GM12865 (cell line): ENCODE data around the gene PCNX3.
"Not testable (repeated sequence)": the region's sequence is repeated elsewhere in the genome, so short reads cannot be mapped to it uniquely, and the experiment has no call there.

Experiments used
- DNase-seq: peaks from one replicate; pipeline ENCODE4 v3.0.0; 2010; ENCODE audit warnings: low read depth
- H3K4me3 ChIP-seq: 2 replicates; pipeline ENCODE4 v1.5.1; 2011; ENCODE audit warnings: mild to moderate bottlenecking, low read depth, low read length, control low read depth
- TF ChIP-seq, protein P1 (sequence below): IDR thresholded peaks from 2 replicates; pipeline ENCODE4 v1.5.1; 2011; ENCODE audit warnings: low read length, control low read depth, low read depth, inconsistent platforms; ENCODE audit not compliant: insufficient read depth; ENCODE audit errors: missing control alignments

Gene PCNX3

DNA sequence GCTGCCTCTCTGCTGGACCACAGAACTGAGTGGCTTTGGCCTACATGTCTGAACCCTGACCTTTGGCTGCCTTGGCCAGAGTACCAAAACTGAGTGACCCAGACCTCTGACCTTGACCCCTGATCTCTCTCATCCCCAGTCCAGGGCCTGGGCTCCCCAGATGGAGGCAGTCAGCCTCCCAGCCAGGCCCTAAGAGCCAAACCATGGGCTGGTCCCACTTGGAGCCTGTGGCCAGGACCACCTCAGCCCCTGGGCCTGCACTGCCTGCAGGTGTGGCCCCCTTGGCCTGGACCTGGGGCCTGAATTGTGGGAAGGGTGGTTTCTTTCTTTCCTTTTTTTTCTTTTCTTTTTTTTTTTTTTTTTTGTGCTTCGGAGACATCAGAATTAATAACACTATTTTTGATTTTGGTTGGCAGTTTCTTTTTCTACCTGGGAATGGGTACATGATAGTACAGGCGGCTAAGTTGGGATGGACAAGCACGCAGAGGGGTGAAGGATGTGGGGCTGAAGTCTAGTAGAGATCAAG, 21.5 kb downstream of the PCNX3 start:
- no peak overlapping the region for H3K4me3 ChIP-seq
- TF ChIP-seq, protein P1, sequence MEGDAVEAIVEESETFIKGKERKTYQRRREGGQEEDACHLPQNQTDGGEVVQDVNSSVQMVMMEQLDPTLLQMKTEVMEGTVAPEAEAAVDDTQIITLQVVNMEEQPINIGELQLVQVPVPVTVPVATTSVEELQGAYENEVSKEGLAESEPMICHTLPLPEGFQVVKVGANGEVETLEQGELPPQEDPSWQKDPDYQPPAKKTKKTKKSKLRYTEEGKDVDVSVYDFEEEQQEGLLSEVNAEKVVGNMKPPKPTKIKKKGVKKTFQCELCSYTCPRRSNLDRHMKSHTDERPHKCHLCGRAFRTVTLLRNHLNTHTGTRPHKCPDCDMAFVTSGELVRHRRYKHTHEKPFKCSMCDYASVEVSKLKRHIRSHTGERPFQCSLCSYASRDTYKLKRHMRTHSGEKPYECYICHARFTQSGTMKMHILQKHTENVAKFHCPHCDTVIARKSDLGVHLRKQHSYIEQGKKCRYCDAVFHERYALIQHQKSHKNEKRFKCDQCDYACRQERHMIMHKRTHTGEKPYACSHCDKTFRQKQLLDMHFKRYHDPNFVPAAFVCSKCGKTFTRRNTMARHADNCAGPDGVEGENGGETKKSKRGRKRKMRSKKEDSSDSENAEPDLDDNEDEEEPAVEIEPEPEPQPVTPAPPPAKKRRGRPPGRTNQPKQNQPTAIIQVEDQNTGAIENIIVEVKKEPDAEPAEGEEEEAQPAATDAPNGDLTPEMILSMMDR = no peak
- no peak for DNase-seq

DNA sequence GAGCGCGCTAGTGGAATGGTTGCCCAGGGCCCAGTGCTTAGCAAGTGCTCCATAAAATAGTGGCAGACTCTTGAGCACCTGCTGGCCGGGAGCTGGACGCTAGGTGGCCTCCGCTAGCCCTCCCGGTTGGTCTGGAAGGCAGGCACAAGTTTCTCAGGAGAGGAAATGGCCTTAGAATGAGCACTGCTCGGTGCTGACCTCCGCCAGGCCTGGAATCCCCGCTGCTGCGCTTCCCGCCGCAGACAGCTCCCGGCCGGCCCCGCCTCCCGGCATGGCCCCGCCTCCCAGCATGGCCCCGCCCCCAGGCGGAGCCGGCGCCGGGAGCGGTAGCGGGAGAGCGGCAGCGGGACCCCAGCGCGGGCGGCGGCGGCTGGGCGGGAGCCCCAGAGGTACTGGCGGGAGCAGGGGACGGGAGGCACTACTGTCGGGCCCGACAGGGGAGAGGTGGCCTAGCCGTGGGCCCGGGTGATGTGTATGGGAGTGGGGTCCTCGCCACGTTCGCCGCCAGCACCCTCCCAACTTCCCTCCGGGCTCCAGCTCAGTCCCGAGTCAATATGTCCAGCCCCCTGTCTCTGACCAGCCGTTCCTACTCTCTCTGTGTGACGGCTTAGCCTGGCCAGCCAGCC, 22.3 kb downstream of the PCNX3 start, which contains the start of gene SIPA1:
Gene SIPA1, plus strand, starts transcription at position 308 of the 626 bp plus-strand sequence. CDS start 2,821 bp downstream, outside the sequence.
- H3K4me3 ChIP-seq = peak within 1 kb of the TSS; percentile 91
- peak; percentile 82 for DNase-seq
- TF ChIP-seq, protein P1 = peak; percentile 13

DNA sequence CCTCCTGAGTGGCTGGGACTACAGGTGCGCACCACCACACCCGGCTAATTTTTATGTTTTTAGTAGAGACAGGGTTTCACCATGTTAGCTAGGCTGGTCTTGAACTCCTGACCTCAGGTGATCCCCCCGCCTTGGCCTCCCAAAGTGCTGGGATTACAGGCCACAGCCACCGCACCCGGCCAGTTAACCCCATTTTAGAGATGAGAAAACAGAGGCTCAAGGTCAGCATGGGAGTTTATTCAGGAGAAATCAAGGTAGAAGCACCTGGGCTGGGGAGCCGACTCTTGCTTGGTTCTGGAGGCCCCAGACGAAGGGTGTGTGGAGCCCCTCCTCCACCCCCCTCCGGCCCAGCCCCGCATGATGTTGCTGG, 23.6 kb downstream of the PCNX3 start:
- DNase-seq = not testable (repeated sequence)
- peak overlapping the region; percentile 91 for H3K4me3 ChIP-seq

DNA sequence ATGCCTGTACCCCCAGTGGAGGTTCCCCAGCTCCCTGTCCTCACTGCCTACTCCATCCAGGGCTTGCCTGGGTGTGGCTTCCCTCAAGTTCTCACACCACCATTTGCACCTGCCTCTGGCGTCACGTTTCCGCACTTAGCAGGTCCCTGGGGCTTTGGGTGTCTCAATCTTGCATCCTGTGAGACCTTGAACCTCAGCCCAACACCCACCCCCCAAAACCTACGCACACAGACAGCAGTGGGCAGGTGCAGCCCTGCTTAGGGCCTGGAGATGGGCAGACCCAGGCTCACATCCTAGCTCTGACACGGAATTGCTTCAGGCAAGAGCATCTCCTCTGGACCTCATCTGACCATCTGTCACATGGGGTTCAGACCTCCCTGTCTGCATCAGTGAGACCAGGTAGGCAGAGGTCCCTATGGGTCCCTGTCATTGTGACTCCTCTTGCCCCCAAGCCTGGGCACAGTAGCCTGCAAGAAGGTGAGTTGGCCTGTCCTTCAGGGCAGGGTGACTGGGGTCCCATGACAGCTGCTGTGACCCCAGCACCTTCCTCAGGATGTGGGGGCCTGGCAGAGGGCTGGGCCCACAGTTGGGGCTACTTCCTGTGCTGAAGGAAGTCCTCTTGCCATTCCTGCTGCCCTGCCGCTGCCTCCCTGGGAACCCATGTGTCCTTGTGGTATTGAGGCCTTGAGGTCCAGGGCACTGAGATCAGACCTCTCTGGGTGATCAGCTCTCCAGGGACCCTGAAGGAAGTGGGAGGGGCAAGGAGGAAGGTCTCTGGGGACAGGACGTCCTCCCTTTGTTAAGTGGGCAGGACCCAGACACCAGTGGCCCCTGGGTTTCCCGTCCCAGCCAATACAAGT, 24.3 kb downstream of the PCNX3 start:
- TF ChIP-seq, protein P1 = no peak
- peak overlapping the region; percentile 91 for H3K4me3 ChIP-seq
- peak; percentile 94 for DNase-seq

DNA sequence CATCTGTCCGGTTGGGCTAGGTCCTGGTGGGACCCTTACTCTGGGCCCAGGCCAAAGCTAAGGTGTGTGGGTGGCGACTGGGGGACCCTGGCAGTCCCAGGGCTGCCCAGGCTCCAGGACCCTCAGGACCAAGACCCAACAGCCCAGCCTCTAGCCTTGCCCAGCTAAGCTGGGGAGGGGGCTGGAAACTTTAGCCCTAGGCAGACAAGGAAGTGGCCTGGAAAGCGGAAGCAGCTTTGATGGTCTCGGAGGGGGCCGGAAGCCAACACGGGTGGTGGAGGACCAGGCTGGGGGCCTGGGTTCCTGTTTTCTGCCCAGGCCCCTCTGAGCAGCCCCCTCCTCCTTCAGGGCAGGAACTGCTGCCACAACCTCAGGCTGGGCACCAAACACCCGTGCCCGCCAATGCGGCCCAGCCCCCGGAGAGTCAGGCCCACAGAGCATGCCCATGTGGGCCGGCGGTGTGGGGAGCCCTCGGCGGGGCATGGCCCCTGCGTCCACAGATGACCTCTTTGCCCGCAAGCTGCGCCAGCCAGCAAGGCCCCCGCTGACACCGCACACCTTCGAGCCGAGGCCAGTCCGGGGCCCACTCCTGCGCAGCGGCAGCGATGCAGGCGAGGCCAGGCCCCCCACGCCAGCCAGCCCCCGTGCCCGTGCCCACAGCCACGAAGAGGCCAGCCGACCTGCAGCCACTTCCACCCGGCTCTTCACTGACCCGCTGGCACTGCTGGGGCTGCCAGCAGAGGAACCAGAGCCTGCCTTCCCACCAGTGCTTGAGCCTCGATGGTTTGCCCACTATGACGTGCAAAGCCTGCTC, 25.1 kb downstream of the PCNX3 start:
- peak; percentile 59 for DNase-seq
- TF ChIP-seq, protein P1 = no peak
- H3K4me3 ChIP-seq = peak overlapping the region; percentile 91

DNA sequence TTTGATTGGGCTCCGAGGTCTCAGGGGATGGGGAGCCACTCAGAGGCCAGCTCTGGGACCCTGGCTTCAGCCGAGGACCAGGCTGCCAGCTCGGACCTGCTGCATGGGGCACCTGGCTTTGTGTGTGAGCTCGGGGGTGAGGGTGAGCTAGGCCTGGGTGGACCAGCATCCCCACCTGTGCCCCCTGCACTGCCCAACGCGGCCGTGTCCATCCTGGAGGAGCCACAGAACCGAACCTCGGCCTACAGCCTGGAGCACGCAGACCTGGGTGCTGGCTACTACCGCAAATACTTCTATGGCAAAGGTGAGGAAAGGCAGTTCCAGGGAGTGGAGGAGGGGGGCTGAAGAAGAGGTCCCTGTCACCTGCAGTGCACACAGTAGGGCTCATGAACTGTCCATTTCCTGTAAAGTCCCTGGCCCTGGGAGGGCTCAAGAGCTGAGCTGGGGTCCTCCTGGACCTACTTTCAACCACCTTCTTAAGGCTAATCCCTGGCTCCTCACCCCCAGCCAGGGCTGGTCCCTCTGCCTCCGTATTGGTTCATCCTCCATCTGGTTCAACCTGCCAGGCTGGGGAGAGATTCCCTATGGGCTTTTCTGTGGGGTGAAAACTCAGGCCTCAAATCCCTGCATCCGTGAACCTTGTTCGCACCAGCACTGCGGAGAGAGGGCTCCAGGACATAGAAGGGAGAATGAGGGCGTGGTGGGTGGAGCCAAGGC, 25.9 kb downstream of the PCNX3 start:
- TF ChIP-seq, protein P1 = no peak
- DNase-seq = no peak
- peak overlapping the region; percentile 91 for H3K4me3 ChIP-seq
